GM12878 (cell line): ENCODE results near the gene CLEC20A. TPM values are rescaled to one million over a fixed set of nuclear protein-coding genes. Genes with fewer than 3 reads are reported as not detected.

ENCODE experiments used
- ATAC-seq: fragments of 200-7000 bp; cut with Tn5 transposase; 3 replicates; pipeline ENCODE4 v1.9.1; 2020; ENCODE audit warnings: mild to moderate bottlenecking, moderate library complexity
- BruUV-seq: library from RNA; stranded (reverse); fragments of 400-500 nt; replicated peaks from 2 replicates; lab custom pipeline; 2021; lab: Mats Ljungman, UMichigan
- CTCF ChIA-PET: fragments of 300-600 bp; sonication (Branson Sonifier 250); formaldehyde crosslinking; extraction: SDS; loops from one replicate; lab custom pipeline; 2021; ENCODE audit warnings: inconsistent platforms; lab: Yijun Ruan, JAX
- POLR2A ChIA-PET: fragments of 350-600 bp; formaldehyde crosslinking; extraction: SDS; loops from one replicate; lab custom pipeline; 2021; ENCODE audit warnings: inconsistent platforms; lab: Charles Lee
- RAD21 ChIA-PET: fragments of 300-600 bp; sonication (Branson Sonifier 250); formaldehyde crosslinking; loops from one replicate; lab custom pipeline; 2023; ENCODE audit warnings: antibody characterized with exemption; ENCODE audit not compliant: unreplicated experiment; lab: Charles Lee
- SMC1A ChIA-PET: fragments of 300-600 bp; sonication (Branson Sonifier 250); formaldehyde crosslinking; loops from one replicate; lab custom pipeline; 2023; ENCODE audit not compliant: unreplicated experiment, uncharacterized antibody; lab: Charles Lee
- DNase-seq: peaks from one replicate; pipeline ENCODE4 v3.0.0-alpha.2; 2011; ENCODE audit warnings: low read depth, low spot score
- FAIRE-seq: peaks from 3 replicates; lab custom pipeline; 2011; peaks lifted over from hg19 to GRCh38; lab: Jason Lieb, UNC
- H2AFZ ChIP-seq: 2 replicates; pipeline ENCODE4 v1.6.0; 2011; ENCODE audit warnings: low read depth, low read length, control low read depth; ENCODE audit not compliant: control insufficient read depth
- H3K27ac ChIP-seq: 2 replicates; pipeline ENCODE4 v1.5.1; 2011; ENCODE audit warnings: control low read depth; ENCODE audit not compliant: control insufficient read depth, insufficient read depth
- H3K27me3 ChIP-seq, 2 experiments: replicated peaks in 1 of 2; 2 replicates each; pipeline versions ENCODE4 v1.6.0 to v1.6.1; 2011; ENCODE audit warnings: low read length in 1 of 2; ENCODE audit not compliant: control insufficient read depth in 2 of 2, insufficient read depth in 2 of 2
- H3K36me3 ChIP-seq, 2 experiments: 2 replicates each; pipeline ENCODE4 v1.5.1; 2011; ENCODE audit warnings: low read length in 1 of 2; ENCODE audit not compliant: control insufficient read depth in 2 of 2, insufficient read depth in 2 of 2
- H3K4me1 ChIP-seq: 2 replicates; pipeline ENCODE4 v1.6.1; 2011; ENCODE audit warnings: mild to moderate bottlenecking, low read length, moderate library complexity, mixed read lengths; ENCODE audit not compliant: control insufficient read depth, insufficient read depth
- H3K4me2 ChIP-seq: 2 replicates; pipeline ENCODE4 v1.6.0; 2011; ENCODE audit warnings: control low read depth; ENCODE audit not compliant: control insufficient read depth, insufficient read depth
- H3K4me3 ChIP-seq: fragments of 200-600 bp; sonication (generic); 2 replicates; pipeline ENCODE4 v1.5.1; 2016
- H3K79me2 ChIP-seq: 2 replicates; pipeline ENCODE4 v1.6.0; 2011; ENCODE audit warnings: low read length; ENCODE audit not compliant: control insufficient read depth, insufficient read depth
- H3K9ac ChIP-seq: 2 replicates; pipeline ENCODE4 v1.8.0; 2011; ENCODE audit warnings: low read length, control low read depth, mixed read lengths; ENCODE audit not compliant: control insufficient read depth, insufficient read depth
- H3K9me3 ChIP-seq: replicated peaks from 3 replicates; pipeline ENCODE4 v1.5.1; 2011; ENCODE audit warnings: mild to moderate bottlenecking, low read length; ENCODE audit not compliant: control insufficient read depth, insufficient read depth
- H4K20me1 ChIP-seq: 2 replicates; pipeline ENCODE4 v1.6.0; 2011; ENCODE audit not compliant: control insufficient read depth, insufficient read depth
- BCL11A ChIP-seq: IDR thresholded peaks from 2 replicates; pipeline ENCODE4 v1.6.1; 2011; ENCODE audit warnings: low read depth, low read length
- CBX3 ChIP-seq: fragments of 200-600 bp; sonication (generic); IDR thresholded peaks from 2 replicates; pipeline ENCODE4 v1.6.1; 2016; ENCODE audit warnings: low read depth, borderline replicate concordance
- CHD4 ChIP-seq: fragments of 200-600 bp; sonication (generic); IDR thresholded peaks from 2 replicates; pipeline ENCODE4 v1.6.1; 2016; ENCODE audit warnings: mild to moderate bottlenecking
- IKZF1 ChIP-seq: fragments of 450-650 bp; conservative IDR thresholded peaks from 2 replicates; pipeline ENCODE4 v1.6.1; 2017; ENCODE audit warnings: antibody characterized with exemption, mild to moderate bottlenecking
- POLR2AphosphoS5 ChIP-seq: IDR thresholded peaks from 2 replicates; pipeline ENCODE4 v1.6.1; 2011; ENCODE audit warnings: mild to moderate bottlenecking, low read length, inconsistent platforms
- RUNX3 ChIP-seq: IDR thresholded peaks from 2 replicates; pipeline ENCODE4 v1.6.1; 2012; ENCODE audit warnings: low read length, inconsistent platforms
- SP1 ChIP-seq: IDR thresholded peaks from one replicate; pipeline ENCODE4 v1.6.1; 2011; ENCODE audit warnings: low read depth, low read length
- SPI1 ChIP-seq: IDR thresholded peaks from 2 replicates; pipeline ENCODE4 v1.6.1; 2011; ENCODE audit warnings: low read depth, mild to moderate bottlenecking, low read length, moderate library complexity, borderline replicate concordance; ENCODE audit not compliant: insufficient read depth
- ZBTB4 ChIP-seq: fragments of 450-650 bp; formaldehyde crosslinking; IDR thresholded peaks from 2 replicates; pipeline ENCODE4 v1.4.0; 2022; ENCODE audit warnings: mild to moderate bottlenecking, moderate library complexity
- ZNF274 ChIP-seq: IDR thresholded peaks from one replicate; pipeline ENCODE4 v1.8.0; 2011; ENCODE audit not compliant: insufficient read length, insufficient read depth
- WGBS: methylation state at CpG from one replicate; pipeline ENCODE4 v1.1.6; 2016; ENCODE audit warnings: low lambda C conversion rate; ENCODE audit not compliant: insufficient replicate concordance, insufficient coverage; ENCODE audit errors: missing lambda C conversion rate; 5-methylcytosine and 5-hydroxymethylcytosine counted together
- in situ Hi-C: fragments of 300-500 bp; cut with MboI; formaldehyde crosslinking; loops from 9 replicates; pipeline ENCODE4 v1.14.3; 2018; ENCODE audit warnings: mixed read lengths
- intact Hi-C: fragments of 100-400 bp; cut with micrococcal nuclease; formaldehyde crosslinking; loops from one replicate; pipeline ENCODE4 v1.14.2; 2022; ENCODE audit not compliant: unreplicated experiment
- polyA plus RNA-seq, 11 experiments: library from polyadenylated mRNA; depleted of rRNA in 4 of 11; unstranded in 6 of 11; stranded (reverse) in 5 of 11; fragments of >200 nt; fragmentation: Nextera tagmentation in 4 of 11; fragmentation: Illumina TruSeq in 1 of 11; extraction: Ambion mirVana in 4 of 11; extraction: Trizol in 1 of 11; gene quantifications; 1 replicate in 1 of 11; 2 replicates in 10 of 11; pipeline versions ENCODE4 v1.2.1 to v1.2.3, GENCODE V29; 2011 to 2016; ENCODE audit warnings: inconsistent platforms in 2 of 11, missing spikeins in 2 of 11, low read depth in 1 of 11
- total RNA-seq, 4 experiments: library from RNA; depleted of rRNA in 3 of 4; stranded (reverse); fragments of >200 nt in 3 of 4; fragmentation: Illumina TruSeq in 1 of 4; extraction: Trizol in 1 of 4; gene quantifications; 2 replicates each; pipeline versions ENCODE4 v1.2.1 to v1.2.3, GENCODE V29; 2013 to 2021

The CLEC20A gene
- total and polyA plus RNA-seq, 10 of the 15 experiments (the other 5 are each of a cell fraction or from before 2014, with no cell fraction given) = not detected

GRCh38 chr1:178521241-178521640, 24.5 kb upstream of the CLEC20A start:
- H3K9me3 ChIP-seq = no peaks in the 10 kb centered on the region
- TF ChIP-seq SP1 (no peak), IKZF1 (no peak), POLR2AphosphoS5 (no peak), BCL11A (no peak), RUNX3 (no peak), CBX3 (no peak), SPI1 (no peak), CHD4 (no peak), ZNF274 (no peak), ZBTB4 (CRISPR knock-in tag) (no peak)
- TF ChIP-seq, all 136 proteins: peak for 0
- Histone ChIP-seq H3K9ac (no peak overlapping the region), H4K20me1 (no peaks in the 10 kb centered on the region), H3K4me2 (no peak overlapping the region), H3K27ac (no peak overlapping the region), H3K79me2 (no peaks in the 10 kb centered on the region), H2AFZ (no peak overlapping the region), H3K4me1 (no peaks in the 10 kb centered on the region), H3K36me3 (no peaks in the 10 kb centered on the region), H3K27me3 (peaks cover 0 to 2% of the 10 kb centered on the region in 2 experiments; a peak in 1 of 4 replicates), H3K4me3 (no peak overlapping the region)
- ChIA-PET CTCF (no interaction called here), RAD21 (no interaction called here), POLR2A (no interaction called here), SMC1A (no interaction called here)
- no TSS peak for BruUV-seq
- 43% methylated on average over 4 of the region's 4 CpGs for WGBS
- DNase-seq (no peak), FAIRE-seq (no peak), ATAC-seq (no peak)
- in situ Hi-C loops = no loop called here
- intact Hi-C loops = no loop called here
